Measurements from ENCODE around the gene GADD45G.

GRCh38 chr9:89611425-89611824 lies 6.6 kb downstream of the GADD45G start:
- TF ChIP-seq POLR2AphosphoS5 (IDR thresholded peaks at IDR 0.05; ENCODE audit: borderline replicate concordance, low read depth, low read length) (no peak), EZH2 (IDR thresholded peaks at IDR 0.05) (no peak), FOXP2 (optimal IDR thresholded peaks at IDR 0.05; ENCODE audit: control extremely low read depth, extremely low read length, insufficient read depth) (no peak)
